ENCODE data around the gene MAPK8. TPM values are rescaled to one million over a fixed set of nuclear protein-coding genes. Genes with fewer than 3 reads are reported as not detected.

Gene MAPK8
- total RNA-seq, 1 experiment from 2014 or later: 83.3 TPM

- POLR2A ChIA-PET: no interaction called here
- no peaks in the 10 kb centered on the region for H3K4me1 ChIP-seq
Measured at GRCh38 chr10:48266528-48266927, 39.9 kb upstream of the MAPK8 start.

GRCh38 chr10:48271047-48271730 is 35.3 kb upstream of the MAPK8 start:
- CTCF ChIA-PET: interaction anchor here (0.9 kb wide), 1 partner anchor 385 kb away, joined by 3 read pairs; no protein-coding TSS in a partner anchor

More at GRCh38 chr10:48266528-48266927, 39.9 kb upstream of the MAPK8 start:
- BruUV-seq (replicated peaks): no TSS peak
- H3K27me3 Mint-ChIP-seq (ENCODE audit: insufficient read depth, unreplicated experiment): peaks cover 23% of the 10 kb centered on the region
- TF ChIP-seq, protein P1, sequence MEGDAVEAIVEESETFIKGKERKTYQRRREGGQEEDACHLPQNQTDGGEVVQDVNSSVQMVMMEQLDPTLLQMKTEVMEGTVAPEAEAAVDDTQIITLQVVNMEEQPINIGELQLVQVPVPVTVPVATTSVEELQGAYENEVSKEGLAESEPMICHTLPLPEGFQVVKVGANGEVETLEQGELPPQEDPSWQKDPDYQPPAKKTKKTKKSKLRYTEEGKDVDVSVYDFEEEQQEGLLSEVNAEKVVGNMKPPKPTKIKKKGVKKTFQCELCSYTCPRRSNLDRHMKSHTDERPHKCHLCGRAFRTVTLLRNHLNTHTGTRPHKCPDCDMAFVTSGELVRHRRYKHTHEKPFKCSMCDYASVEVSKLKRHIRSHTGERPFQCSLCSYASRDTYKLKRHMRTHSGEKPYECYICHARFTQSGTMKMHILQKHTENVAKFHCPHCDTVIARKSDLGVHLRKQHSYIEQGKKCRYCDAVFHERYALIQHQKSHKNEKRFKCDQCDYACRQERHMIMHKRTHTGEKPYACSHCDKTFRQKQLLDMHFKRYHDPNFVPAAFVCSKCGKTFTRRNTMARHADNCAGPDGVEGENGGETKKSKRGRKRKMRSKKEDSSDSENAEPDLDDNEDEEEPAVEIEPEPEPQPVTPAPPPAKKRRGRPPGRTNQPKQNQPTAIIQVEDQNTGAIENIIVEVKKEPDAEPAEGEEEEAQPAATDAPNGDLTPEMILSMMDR (IDR thresholded peaks at IDR 0.05; ENCODE audit: insufficient read depth in 1 of 2, low read depth in 1 of 2, low read length in 1 of 2, severe bottlenecking in 1 of 2, unreplicated experiment in 1 of 2): peak; percentile 8 to 29
- H3K27ac Mint-ChIP-seq (ENCODE audit: unreplicated experiment): no peak overlapping the region
- H3K36me3 Mint-ChIP-seq (ENCODE audit: insufficient read depth, unreplicated experiment): no peaks in the 10 kb centered on the region
- no peak overlapping the region for H3K4me3 Mint-ChIP-seq (ENCODE audit: unreplicated experiment)
- no peak for DNase-seq
- Histone ChIP-seq H3K36me3 (ENCODE audit: control insufficient read depth, insufficient read depth, low read length) (no peaks in the 10 kb centered on the region), H3K27me3 (replicated peaks; ENCODE audit: control insufficient read depth, insufficient read depth, low read length) (no peaks in the 10 kb centered on the region), H3K9me3 (no peaks in the 10 kb centered on the region), H3K4me3 (ENCODE audit: low read depth, low read length) (no peak overlapping the region)
- H3K4me1 Mint-ChIP-seq (ENCODE audit: low read depth, unreplicated experiment): no peaks in the 10 kb centered on the region
- no peaks in the 10 kb centered on the region for H3K9me3 Mint-ChIP-seq (ENCODE audit: unreplicated experiment)
- CTCF ChIA-PET: no interaction called here
- intact Hi-C loops (cut with micrococcal nuclease; ENCODE audit: unreplicated experiment): no loop called here

DNA sequence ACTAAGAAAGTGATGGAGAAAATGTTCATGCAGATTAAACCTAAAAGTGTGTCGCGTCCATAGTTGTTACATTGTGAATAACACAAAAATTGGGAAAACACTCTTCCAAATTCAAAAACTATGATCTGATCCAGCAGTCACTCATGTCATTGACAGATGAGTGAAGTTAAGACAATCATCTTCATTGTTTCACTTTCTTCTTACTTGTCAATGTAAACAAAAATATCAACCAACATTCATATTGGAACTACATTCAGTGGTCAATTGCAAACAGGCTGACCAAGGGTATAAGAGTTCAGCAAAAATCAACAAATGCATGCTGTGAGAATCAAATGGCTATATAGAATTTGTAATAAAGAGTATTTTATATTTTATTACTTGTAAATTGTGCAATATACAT is 33.8 kb upstream of the MAPK8 start:
- peaks cover 9% of the 10 kb centered on the region for H3K27me3 Mint-ChIP-seq (ENCODE audit: insufficient read depth, unreplicated experiment)
- H3K4me3 ChIP-seq (ENCODE audit: low read depth, low read length): no peak overlapping the region
- H3K36me3 Mint-ChIP-seq (ENCODE audit: insufficient read depth, unreplicated experiment): no peaks in the 10 kb centered on the region
- ChIA-PET POLR2A (no interaction called here), CTCF (no interaction called here)
- H3K36me3 ChIP-seq (ENCODE audit: control insufficient read depth, insufficient read depth, low read length): no peaks in the 10 kb centered on the region
- H3K27ac Mint-ChIP-seq (ENCODE audit: unreplicated experiment): no peak overlapping the region
- no TSS peak for BruUV-seq (replicated peaks)
- no peaks in the 10 kb centered on the region; the same call in 1 of the 2 replicates for H3K9me3 ChIP-seq
- H3K4me3 Mint-ChIP-seq (ENCODE audit: unreplicated experiment): no peak overlapping the region
- H3K9me3 Mint-ChIP-seq (ENCODE audit: unreplicated experiment): no peaks in the 10 kb centered on the region
- intact Hi-C loops (cut with micrococcal nuclease; ENCODE audit: unreplicated experiment): no loop called here
- no peak for DNase-seq
- no peaks in the 10 kb centered on the region for H3K4me1 ChIP-seq
- TF ChIP-seq, protein P1 (IDR thresholded peaks at IDR 0.05; ENCODE audit: insufficient read depth in 1 of 2, low read depth in 1 of 2, low read length in 1 of 2, severe bottlenecking in 1 of 2, unreplicated experiment in 1 of 2): no peak
- no peaks in the 10 kb centered on the region for H3K27me3 ChIP-seq (replicated peaks; ENCODE audit: control insufficient read depth, insufficient read depth, low read length)
- no peaks in the 10 kb centered on the region for H3K4me1 Mint-ChIP-seq (ENCODE audit: low read depth, unreplicated experiment)

More at GRCh38 chr10:48271047-48271730, 35.3 kb upstream of the MAPK8 start:
- H3K36me3 ChIP-seq (ENCODE audit: control insufficient read depth, insufficient read depth, low read length): no peaks in the 10 kb centered on the region
- no peak overlapping the region for H3K4me3 ChIP-seq (ENCODE audit: low read depth, low read length)
- no peaks in the 10 kb centered on the region for H3K9me3 ChIP-seq
- H3K27me3 ChIP-seq (replicated peaks; ENCODE audit: control insufficient read depth, insufficient read depth, low read length): no peaks in the 10 kb centered on the region
- POLR2A ChIA-PET: interaction anchor here (0.6 kb wide), 1 partner anchor 279 kb away, joined by 3 read pairs; no protein-coding TSS in a partner anchor
- Mint-ChIP-seq H3K27me3 (ENCODE audit: insufficient read depth, unreplicated experiment) (peaks cover 14% of the 10 kb centered on the region), H3K36me3 (ENCODE audit: insufficient read depth, unreplicated experiment) (no peaks in the 10 kb centered on the region), H3K4me1 (ENCODE audit: low read depth, unreplicated experiment) (no peaks in the 10 kb centered on the region), H3K27ac (ENCODE audit: unreplicated experiment) (no peak overlapping the region), H3K9me3 (ENCODE audit: unreplicated experiment) (no peaks in the 10 kb centered on the region), H3K4me3 (ENCODE audit: unreplicated experiment) (no peak overlapping the region)
- no peaks in the 10 kb centered on the region for H3K4me1 ChIP-seq
- DNase-seq: no peak
- intact Hi-C loops (cut with micrococcal nuclease; ENCODE audit: unreplicated experiment): no loop called here
- TF ChIP-seq, protein P1 (IDR thresholded peaks at IDR 0.05; ENCODE audit: insufficient read depth in 1 of 2, low read depth in 1 of 2, low read length in 1 of 2, severe bottlenecking in 1 of 2, unreplicated experiment in 1 of 2): no peak
- no TSS peak for BruUV-seq (replicated peaks)
